Smooth muscle cell of the pulmonary artery (primary cell): Measurements from ENCODE around the gene CDK12. TPM values are rescaled to one million over a fixed set of nuclear protein-coding genes. Genes with fewer than 3 reads are reported as not detected.

Experiments
- total RNA-seq: library from RNA; depleted of rRNA; stranded (reverse); fragments of >200 nt; gene quantifications from 2 replicates; pipeline ENCODE4 v1.2.3, GENCODE V29; 2014

The CDK12 gene
- total RNA-seq: 26.5 and 29.4 TPM in 2 replicates

DNA sequence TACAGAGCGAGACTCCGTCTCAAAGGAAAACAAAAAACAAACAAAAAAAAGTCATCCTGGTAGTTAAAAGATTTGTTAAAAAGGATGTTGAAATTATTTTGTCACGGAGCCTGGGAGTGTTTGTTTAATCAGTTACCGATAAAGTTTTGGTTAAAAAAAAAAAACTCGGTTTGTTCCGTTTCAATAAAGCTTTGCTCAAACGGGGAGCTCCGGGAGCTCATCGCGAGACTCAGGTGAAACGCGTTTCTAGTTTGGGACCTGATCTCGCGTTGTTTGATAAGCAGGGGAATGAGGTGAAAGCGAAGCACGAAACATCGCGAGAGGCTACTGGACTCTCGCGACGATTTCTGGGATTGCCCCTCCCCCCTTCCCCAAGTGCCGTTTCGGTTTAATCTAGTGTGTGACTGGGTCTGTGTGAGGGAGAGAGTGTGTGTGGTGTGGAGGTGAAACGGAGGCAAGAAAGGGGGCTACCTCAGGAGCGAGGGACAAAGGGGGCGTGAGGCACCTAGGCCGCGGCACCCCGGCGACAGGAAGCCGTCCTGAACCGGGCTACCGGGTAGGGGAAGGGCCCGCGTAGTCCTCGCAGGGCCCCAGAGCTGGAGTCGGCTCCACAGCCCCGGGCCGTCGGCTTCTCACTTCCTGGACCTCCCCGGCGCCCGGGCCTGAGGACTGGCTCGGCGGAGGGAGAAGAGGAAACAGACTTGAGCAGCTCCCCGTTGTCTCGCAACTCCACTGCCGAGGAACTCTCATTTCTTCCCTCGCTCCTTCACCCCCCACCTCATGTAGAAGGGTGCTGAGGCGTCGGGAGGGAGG lies at the start of gene CDK12:
TSS of gene CDK12 (plus strand) at position 374 of the 813 bp plus-strand sequence. CDS start 586 bp downstream, outside the sequence.

DNA sequence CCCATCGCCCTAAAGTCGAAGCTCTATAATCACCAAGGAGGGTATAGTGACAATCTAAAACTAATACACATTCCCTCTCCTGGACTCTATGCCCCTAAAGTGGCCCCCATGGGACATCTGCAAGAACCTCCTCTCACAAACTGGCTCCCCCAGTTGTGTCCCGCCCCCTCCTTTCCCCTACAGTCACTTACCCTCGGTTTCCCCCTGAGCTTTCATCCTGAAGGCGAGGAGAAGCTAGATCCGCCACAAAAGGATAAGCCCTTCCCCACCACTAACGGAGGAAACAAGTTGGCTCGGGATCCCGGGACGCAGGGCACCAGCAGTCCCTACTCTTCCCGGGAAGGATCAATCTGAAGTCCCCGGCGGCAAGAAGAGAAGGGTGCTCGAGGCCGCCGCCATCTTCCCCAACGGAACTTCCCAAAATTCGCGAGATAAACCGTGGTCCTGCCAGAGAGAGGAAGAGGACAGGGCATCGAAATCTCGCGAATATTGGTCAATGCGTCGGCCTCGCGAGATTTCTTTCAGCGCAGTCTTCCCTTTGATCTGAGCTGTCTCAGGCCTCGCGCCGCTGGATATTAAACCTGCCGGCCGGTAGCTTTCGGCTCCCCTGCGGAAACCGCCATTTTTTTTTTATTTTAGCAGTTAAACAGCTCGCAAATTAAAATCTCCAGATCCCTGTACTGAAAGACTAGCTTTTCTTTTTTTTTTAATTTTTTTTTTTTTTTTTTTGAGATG lies 10.3 kb upstream of the CDK12 start, which contains the start of gene MED1:
TSS of gene MED1 (minus strand) at position 417 of the 735 bp plus-strand sequence. CDS start at position 216, 201 bp downstream.

Other genes starting within 250 kb of the CDK12 start
- 0.13 and 2.1 TPM in 2 replicates for gene STAC2, start 235.5 kb upstream of the CDK12 start, total RNA-seq
- 15.2 and 17.1 TPM in 2 replicates for gene FBXL20, start 59.9 kb upstream of the CDK12 start, total RNA-seq
- gene MED1, start 10.2 kb upstream of the CDK12 start, total RNA-seq: 24.7 and 25.2 TPM in 2 replicates
- not detected in 2 replicates for gene NEUROD2, start 146.4 kb downstream of the CDK12 start, total RNA-seq
- gene PPP1R1B, start 165.5 kb downstream of the CDK12 start, total RNA-seq: 0.91 TPM in 1 of 2 replicates, not detected in the other
- gene STARD3, start 175.7 kb downstream of the CDK12 start, total RNA-seq: 31.7 and 37.6 TPM in 2 replicates
- 0.52 and 0.53 TPM in 2 replicates for gene TCAP, start 203.9 kb downstream of the CDK12 start, total RNA-seq
- gene PNMT, start 207.0 kb downstream of the CDK12 start, total RNA-seq: 0.07 TPM in 1 of 2 replicates, not detected in the other
- 14.9 TPM in 2 replicates for gene PGAP3, start 226.6 kb downstream of the CDK12 start, total RNA-seq
- 60.5 and 78.5 TPM in 2 replicates for gene ERBB2, start 238.6 kb downstream of the CDK12 start, total RNA-seq